ENCODE measurements around the gene SYCE1L.
"Not testable (repeated sequence)": the region's sequence is repeated elsewhere in the genome, so short reads cannot be mapped to it uniquely, and the experiment has no call there.

Gene SYCE1L

GRCh38 chr16:77199211-77199610, at the start of gene SYCE1L:
TSS of gene SYCE1L (plus strand) at chr16:77199408. CDS start at chr16:77199452, 44 bp downstream.
- in situ Hi-C loops (cut with MboI; ENCODE audit: low sequenced_read_pairs): no loop called here

DNA sequence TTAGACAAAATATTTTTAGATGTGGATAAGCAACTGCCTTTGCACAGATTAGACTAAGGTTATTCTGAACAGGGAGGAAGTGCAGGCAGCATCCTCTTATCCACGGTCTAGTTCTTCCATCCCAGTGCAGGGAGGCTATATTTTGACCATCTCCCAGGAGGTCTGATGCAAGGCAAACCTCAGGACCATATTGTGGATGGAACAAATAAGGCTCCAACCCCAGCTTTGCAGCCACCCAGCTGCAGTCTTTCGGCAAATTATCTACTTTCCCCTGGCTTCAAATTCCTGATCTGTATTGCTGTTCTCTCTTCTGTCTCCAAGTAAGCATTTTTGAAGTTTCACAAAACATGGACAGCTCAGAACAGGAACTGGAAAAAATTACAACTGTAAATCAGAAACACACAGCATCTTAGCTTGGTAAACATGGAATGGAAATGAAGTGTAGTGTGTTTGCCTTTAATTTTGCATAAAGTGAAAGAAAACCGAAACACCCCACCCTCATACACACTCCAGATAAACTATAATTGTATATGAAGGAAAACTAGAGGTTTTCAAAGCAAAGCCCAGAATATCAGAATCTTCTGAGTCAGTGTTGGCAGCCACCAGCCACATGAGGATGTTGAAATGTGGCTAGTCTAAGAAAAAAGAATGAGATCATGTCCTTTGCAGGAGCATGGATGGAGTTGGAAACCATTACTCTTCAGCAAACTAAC, 41.7 kb upstream of the SYCE1L start:
- in situ Hi-C loops (cut with MboI; ENCODE audit: low sequenced_read_pairs): loop anchor here (25.0 kb wide), 1 partner anchor 1370 kb away; no protein-coding TSS in a partner anchor

DNA sequence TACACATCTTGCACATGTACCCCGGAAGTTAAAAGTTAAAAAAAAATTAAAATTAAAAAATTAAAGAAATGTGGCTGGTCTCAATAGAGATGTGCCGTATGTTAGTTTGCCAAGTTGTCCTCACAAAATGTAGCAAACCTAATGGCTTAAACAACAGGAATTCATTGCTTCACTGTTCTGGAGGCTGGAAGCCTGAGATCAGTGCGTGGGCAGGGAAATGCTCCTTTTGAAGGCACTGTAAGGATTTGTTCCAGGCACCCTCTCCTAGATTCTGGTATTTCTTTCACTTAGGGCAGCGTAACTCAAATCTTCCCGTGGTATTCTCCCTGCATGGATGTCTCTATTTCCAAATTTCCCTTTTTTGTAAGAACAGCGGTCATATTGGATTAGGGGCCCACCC, 40.9 kb upstream of the SYCE1L start:
- in situ Hi-C loops (cut with MboI; ENCODE audit: low sequenced_read_pairs): loop anchor here (25.0 kb wide), 1 partner anchor 1371 kb away; no protein-coding TSS in a partner anchor

GRCh38 chr16:77165006-77165405, 34.2 kb upstream of the SYCE1L start:
- in situ Hi-C loops (cut with MboI; ENCODE audit: low sequenced_read_pairs): loop anchor here (25.0 kb wide), 1 partner anchor 1378 kb away; no protein-coding TSS in a partner anchor

DNA sequence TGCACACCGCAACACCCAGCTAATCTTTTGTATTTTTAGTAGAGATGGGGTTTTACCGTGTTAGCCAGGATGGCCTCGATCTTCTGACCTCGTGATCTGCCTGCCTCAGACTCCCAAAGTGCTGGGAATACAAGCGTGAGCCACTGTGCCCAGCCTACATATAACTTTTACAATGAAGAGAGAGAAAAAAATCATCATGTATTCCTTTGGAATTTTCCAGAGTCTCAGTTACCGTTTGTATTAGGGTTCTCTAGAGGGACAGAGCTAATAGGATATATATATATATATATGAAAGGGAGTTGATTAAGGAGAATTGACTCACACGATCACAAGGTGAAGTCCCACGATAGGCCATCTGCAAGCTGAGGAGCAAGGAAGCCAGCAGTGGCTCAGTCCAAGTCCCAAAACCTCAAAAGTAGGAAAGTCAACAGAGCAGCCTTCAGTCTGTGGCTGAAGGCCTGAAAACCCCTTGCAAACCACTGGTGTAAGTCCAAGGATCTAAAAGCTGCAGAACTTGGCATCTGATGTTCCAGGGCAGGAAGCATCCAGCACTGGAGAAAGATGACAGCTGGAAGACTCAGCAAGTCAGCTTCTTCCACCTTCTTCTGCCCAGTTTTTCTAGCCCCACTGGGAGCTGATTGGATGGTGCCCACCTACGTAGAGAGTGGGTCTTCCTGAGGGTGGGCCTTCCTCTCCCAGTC, 33.5 kb upstream of the SYCE1L start:
- in situ Hi-C loops (cut with MboI; ENCODE audit: low sequenced_read_pairs): loop anchor here (25.0 kb wide), 1 partner anchor 1378 kb away; no protein-coding TSS in a partner anchor

GRCh38 chr16:77166726-77167125, 32.5 kb upstream of the SYCE1L start:
- in situ Hi-C loops (cut with MboI; ENCODE audit: low sequenced_read_pairs): loop anchor here (25.0 kb wide), 1 partner anchor 1379 kb away; no protein-coding TSS in a partner anchor

DNA sequence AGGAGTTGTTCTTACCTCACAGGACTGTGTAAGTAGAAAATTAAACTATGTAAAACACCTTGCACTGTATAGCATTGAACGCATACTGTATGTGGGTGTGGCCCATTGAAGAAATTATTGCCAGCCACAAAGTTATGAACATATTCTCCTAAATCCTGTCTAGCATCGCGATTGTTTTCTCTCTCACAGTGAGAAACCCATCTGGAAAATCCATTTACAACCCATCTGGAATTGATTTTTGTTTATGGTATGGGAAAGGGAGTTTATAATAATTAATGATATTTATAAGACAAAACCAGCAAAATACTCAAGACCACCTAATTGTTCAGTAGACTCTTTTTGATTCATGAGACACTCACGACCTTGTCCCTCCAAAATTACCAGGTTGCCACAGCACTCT, 30.3 kb upstream of the SYCE1L start:
- in situ Hi-C loops (cut with MboI; ENCODE audit: low sequenced_read_pairs): loop anchor here (25.0 kb wide), 1 partner anchor 1382 kb away; no protein-coding TSS in a partner anchor

GRCh38 chr16:77169650-77170236, 29.5 kb upstream of the SYCE1L start:
- in situ Hi-C loops (cut with MboI; ENCODE audit: low sequenced_read_pairs): loop anchor here (25.0 kb wide), 1 partner anchor 1382 kb away; no protein-coding TSS in a partner anchor

GRCh38 chr16:77170805-77171204, 28.4 kb upstream of the SYCE1L start:
- in situ Hi-C loops (cut with MboI; ENCODE audit: low sequenced_read_pairs): loop anchor here (25.0 kb wide), 1 partner anchor 1384 kb away; no protein-coding TSS in a partner anchor

DNA sequence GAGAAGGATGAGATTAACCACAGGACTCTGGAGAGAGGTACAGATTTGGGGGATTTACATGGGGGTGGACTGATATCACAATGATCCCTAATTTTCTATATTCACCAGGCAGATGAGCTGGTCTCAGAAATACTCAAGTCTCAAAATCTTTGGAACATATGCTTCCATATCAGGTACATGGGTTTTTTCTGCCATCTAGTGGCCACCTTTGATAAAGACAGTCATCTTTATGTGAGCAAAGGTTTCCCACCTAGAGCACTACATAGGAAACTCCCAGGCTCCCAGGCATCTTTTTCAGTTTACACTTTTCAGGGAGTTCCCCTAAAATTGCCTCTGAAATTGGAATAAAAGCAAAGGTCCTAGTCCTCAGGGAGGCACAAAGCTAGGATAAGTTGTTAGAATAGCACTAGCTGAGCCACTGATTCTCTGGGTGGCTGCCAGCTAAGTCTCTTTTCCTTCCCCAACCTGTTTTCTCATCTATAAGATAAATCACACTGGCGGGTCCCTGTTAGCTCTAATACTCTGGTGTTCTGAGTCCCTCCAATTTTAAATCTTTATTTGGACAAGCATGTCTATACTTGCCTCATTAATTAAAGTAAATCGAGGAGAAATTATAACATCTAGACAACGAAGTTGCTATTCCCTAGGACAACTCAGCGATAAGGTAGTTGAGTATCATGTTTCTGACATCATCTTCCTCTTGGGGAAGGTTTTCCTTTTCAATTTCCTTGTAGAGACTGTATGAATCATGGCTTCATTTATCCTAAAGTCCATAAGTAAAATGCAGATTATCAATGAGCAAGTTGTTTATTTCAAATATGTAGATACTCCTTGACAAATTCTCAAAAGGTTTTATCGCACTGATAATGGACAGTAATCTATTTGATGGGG, 27.2 kb upstream of the SYCE1L start:
- in situ Hi-C loops (cut with MboI; ENCODE audit: low sequenced_read_pairs): loop anchor here (25.0 kb wide), 1 partner anchor 1385 kb away; no protein-coding TSS in a partner anchor

GRCh38 chr16:77172951-77173350, 26.3 kb upstream of the SYCE1L start:
- in situ Hi-C loops (cut with MboI; ENCODE audit: low sequenced_read_pairs): loop anchor here (25.0 kb wide), 1 partner anchor 1386 kb away; no protein-coding TSS in a partner anchor

- in situ Hi-C loops (cut with MboI; ENCODE audit: low sequenced_read_pairs): no loop called here
Measured at GRCh38 chr16:77183137-77183536, 16.1 kb upstream of the SYCE1L start.

DNA sequence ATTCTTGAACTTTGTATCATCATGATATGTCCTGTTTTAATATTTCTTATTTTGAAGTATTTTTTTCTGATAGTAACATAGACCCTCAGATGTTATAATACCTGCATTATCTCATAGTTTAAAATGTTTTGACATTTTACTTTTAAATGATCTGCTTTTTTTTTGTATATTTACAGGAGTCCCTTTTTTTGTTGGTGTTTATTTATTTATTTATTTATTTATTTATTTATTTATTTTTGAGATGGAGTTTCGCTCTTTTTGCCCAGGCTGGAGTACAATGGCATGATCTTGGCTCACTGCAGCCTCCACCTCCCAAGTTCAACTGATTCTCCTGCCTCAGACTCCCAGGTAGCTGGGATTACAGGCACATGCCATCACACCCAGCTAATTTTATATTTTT, 12.9 kb upstream of the SYCE1L start:
- in situ Hi-C loops (cut with MboI; ENCODE audit: low sequenced_read_pairs): not testable (repeated sequence)

GRCh38 chr16:77190190-77190477, 9.1 kb upstream of the SYCE1L start:
- in situ Hi-C loops (cut with MboI; ENCODE audit: low sequenced_read_pairs): no loop called here

GRCh38 chr16:77190478-77191258, 8.5 kb upstream of the SYCE1L start, which contains the start of gene MON1B:
TSS of gene MON1B (plus strand) at chr16:77191190. CDS start at chr16:77191486, 296 bp downstream.
- in situ Hi-C loops (cut with MboI; ENCODE audit: low sequenced_read_pairs): no loop called here

GRCh38 chr16:77191259-77191969, 7.8 kb upstream of the SYCE1L start:
- in situ Hi-C loops (cut with MboI; ENCODE audit: low sequenced_read_pairs): no loop called here

- in situ Hi-C loops (cut with MboI; ENCODE audit: low sequenced_read_pairs): no loop called here
Measured at GRCh38 chr16:77193377-77193776, 5.8 kb upstream of the SYCE1L start.

DNA sequence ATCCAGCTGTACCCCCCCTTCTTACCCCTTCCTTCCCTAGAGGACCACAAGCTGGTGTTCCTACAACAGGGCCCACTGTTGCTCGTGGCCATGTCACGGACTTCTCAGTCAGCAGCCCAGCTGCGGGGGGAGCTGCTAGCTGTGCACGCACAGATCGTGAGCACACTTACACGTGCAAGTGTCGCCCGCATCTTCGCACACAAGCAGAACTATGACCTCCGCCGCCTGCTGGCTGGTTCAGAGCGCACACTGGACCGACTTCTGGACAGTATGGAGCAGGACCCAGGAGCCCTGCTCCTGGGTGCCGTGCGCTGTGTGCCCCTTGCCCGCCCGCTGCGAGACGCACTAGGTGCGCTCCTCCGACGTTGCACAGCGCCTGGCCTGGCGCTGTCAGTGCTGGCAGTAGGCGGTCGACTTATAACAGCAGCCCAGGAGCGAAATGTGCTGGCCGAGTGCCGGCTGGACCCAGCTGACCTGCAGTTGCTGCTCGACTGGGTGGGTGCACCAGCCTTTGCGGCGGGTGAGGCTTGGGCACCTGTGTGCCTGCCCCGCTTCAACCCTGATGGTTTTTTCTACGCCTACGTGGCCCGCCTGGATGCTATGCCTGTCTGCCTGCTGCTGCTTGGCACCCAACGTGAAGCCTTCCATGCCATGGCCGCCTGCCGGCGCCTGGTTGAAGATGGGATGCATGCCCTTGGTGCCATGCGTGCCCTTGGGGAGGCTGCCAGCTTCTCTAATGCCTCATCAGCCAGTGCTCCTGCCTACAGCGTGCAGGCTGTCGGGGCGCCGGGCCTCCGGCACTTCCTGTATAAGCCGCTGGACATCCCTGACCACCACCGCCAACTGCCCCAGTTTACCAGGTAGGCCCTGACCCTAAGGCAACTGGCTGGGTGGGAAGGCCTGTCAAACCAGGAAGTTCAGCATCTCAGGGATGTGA, 4.6 kb upstream of the SYCE1L start:
- in situ Hi-C loops (cut with MboI; ENCODE audit: low sequenced_read_pairs): no loop called here

All from HL-60/S4 treated with retinoic acid at 250 ng/mL for 4 days and 3 days (cell line).